Pons (tissue), 1 donor: ENCODE measurements around the gene TMEM114.

Experiments used
- DNase-seq: peaks from one replicate; pipeline ENCODE4 v3.0.0-alpha.2; 2016; ENCODE audit warnings: low spot score

The TMEM114 gene

GRCh38 chr16:8611122-8611521 lies 20.8 kb upstream of the TMEM114 start:
- no peak for DNase-seq

GRCh38 chr16:8607214-8607613 lies 16.9 kb upstream of the TMEM114 start:
- DNase-seq, result no peak

- DNase-seq, result no peak
These were observed 15.2 kb upstream of the TMEM114 start for GRCh38 chr16:8605554-8605953.

- no peak for DNase-seq
These were observed 9.9 kb upstream of the TMEM114 start for GRCh38 chr16:8600144-8600775.

- no peak for DNase-seq
These were observed 6.3 kb upstream of the TMEM114 start for GRCh38 chr16:8596581-8596980.

GRCh38 chr16:8595783-8596182 lies 5.5 kb upstream of the TMEM114 start:
- DNase-seq, result no peak

- no peak for DNase-seq
These were observed 3.9 kb upstream of the TMEM114 start for GRCh38 chr16:8594149-8594666.

- no peak for DNase-seq
These were observed 1.1 kb upstream of the TMEM114 start for GRCh38 chr16:8591451-8591850.

GRCh38 chr16:8590811-8591210 lies 500 bp upstream of the TMEM114 start:
- no peak for DNase-seq

GRCh38 chr16:8589057-8589899 lies 1.0 kb downstream of the TMEM114 start:
- no peak for DNase-seq

- no peak for DNase-seq
These were observed 1.6 kb downstream of the TMEM114 start for GRCh38 chr16:8588682-8589056.

GRCh38 chr16:8587065-8587464 lies 3.2 kb downstream of the TMEM114 start:
- no peak for DNase-seq

- DNase-seq, result no peak
These were observed 4.5 kb downstream of the TMEM114 start for GRCh38 chr16:8585857-8586256.

- DNase-seq, result no peak
These were observed 5.3 kb downstream of the TMEM114 start for GRCh38 chr16:8585041-8585440.

GRCh38 chr16:8583732-8584131 lies 6.6 kb downstream of the TMEM114 start:
- DNase-seq, result no peak

GRCh38 chr16:8583199-8583598 lies 7.1 kb downstream of the TMEM114 start:
- DNase-seq, result no peak

- peak; percentile 56 for DNase-seq
These were observed 8.3 kb downstream of the TMEM114 start for GRCh38 chr16:8581831-8582580.

- DNase-seq, result no peak
These were observed 10.8 kb downstream of the TMEM114 start for GRCh38 chr16:8579559-8579958.

- DNase-seq, result no peak
These were observed 12.5 kb downstream of the TMEM114 start for GRCh38 chr16:8577678-8578304.

GRCh38 chr16:8576141-8577004 lies 13.9 kb downstream of the TMEM114 start:
- DNase-seq, result no peak

GRCh38 chr16:8575399-8575798 lies 14.9 kb downstream of the TMEM114 start:
- no peak for DNase-seq
